HG02938 (cell line): ENCODE results near the gene SNX21.
"Not testable (repeated sequence)": the region's sequence is repeated elsewhere in the genome, so short reads cannot be mapped to it uniquely, and the experiment has no call there.

Source experiments
- ATAC-seq: cut with Tn5 transposase; IDR thresholded peaks from one replicate; pipeline ENCODE4 v1.9.1; 2021; ENCODE audit warnings: mild to moderate bottlenecking, moderate library complexity; ENCODE audit not compliant: unreplicated experiment

Gene SNX21, protein sequence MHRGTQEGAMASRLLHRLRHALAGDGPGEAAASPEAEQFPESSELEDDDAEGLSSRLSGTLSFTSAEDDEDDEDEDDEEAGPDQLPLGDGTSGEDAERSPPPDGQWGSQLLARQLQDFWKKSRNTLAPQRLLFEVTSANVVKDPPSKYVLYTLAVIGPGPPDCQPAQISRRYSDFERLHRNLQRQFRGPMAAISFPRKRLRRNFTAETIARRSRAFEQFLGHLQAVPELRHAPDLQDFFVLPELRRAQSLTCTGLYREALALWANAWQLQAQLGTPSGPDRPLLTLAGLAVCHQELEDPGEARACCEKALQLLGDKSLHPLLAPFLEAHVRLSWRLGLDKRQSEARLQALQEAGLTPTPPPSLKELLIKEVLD

DNA sequence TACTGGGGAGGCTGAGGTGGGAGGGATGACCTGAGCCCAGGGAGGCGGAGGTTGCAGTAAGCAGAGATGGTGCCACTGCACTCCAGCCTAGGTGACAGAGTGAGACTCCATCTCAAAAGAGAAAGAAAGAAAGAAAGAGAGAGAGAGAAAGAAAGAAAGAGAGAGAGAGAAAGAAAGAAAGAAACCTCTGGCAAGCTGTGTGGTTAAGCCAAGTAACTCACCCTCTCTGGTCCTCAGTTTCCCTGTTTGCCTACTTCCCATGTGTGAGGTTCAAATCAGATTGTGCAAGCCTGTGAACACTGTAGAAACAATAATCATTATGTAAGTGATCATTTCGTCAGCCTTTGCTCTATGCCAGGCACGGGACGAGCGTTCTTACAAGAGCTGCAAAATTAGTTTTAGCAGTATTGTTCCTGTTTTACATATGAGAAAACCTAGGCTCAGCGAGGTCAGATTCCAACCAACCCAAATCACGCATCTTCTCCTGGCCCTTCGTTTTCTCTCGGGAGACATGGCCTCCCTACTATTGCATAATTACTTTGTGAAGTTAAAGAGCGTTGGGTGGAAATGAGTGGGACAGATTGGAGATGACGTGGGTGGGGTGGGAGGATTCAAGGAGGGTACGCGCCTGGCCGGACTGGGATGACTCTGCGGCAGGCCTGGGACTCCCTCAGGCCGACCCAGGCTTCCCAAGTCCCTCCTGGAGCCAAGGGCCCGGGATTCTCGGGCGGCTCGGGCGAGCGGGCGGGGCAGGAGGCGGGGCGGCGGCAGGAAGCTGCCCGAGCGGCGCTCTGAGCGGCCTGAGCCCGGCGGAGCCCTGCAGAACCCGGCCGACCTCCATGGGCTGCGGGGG lies at the start of gene SNX21:
Gene SNX21 (plus strand): TSS at position 770 of the 853 bp plus-strand sequence. CDS start 121 bp downstream, outside the sequence.
- no peak for ATAC-seq

DNA sequence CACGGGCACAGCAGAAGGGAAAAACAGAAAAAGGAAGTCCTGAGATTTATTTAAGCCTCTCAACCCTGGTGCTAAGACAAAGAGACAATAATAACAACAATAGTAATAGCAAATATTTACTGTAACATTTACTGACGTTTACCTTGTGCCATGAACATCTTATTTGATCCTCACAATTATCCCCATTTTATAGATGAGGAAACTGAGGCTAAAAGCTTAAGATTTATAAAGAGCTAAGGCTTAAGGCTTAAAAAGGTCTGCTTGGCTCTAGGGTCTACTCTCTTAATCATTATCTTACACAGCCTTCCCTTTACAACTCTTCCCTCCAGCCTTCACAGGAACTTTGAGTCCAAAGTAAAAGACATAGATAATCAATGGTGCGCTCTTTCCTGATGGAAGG lies 45.2 kb upstream of the SNX21 start:
- no peak for ATAC-seq

DNA sequence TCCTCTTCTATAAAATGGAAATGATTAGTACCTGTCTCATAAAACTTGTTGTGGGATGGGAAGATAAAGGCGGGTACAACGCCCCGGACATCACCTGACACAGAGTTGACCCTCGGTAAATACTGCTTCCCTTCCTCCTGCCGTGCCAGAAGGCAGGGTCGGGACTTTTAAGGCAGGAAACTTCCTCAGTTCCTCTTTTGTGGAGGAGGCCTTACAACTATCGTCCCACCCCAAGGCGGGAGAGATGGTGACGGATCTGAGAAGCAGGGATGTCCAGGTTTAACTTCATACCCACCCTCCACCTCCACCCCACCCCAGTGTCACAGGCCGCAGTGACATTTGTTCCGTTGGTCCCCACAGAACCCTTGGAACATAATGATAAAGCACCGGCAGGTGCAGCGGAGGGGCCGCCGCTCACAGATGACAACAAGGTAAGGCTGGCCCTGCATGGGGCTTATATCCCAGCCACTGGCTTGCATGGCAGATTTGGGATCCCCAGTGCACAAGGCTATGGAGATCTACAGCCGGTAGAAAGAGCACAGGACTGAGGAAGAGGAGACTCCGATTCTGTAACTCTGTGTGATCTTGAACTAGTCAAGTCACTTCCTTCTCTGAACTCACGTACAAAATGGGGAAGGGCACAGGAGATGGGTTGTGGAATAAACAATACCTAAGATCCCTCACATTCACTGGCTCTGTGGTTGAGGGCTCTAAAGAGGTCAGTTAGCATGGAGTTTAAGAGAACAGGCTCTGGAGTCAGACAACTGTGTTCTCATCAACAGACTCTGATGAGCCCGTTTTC lies 41.1 kb upstream of the SNX21 start:
- ATAC-seq = no peak

DNA sequence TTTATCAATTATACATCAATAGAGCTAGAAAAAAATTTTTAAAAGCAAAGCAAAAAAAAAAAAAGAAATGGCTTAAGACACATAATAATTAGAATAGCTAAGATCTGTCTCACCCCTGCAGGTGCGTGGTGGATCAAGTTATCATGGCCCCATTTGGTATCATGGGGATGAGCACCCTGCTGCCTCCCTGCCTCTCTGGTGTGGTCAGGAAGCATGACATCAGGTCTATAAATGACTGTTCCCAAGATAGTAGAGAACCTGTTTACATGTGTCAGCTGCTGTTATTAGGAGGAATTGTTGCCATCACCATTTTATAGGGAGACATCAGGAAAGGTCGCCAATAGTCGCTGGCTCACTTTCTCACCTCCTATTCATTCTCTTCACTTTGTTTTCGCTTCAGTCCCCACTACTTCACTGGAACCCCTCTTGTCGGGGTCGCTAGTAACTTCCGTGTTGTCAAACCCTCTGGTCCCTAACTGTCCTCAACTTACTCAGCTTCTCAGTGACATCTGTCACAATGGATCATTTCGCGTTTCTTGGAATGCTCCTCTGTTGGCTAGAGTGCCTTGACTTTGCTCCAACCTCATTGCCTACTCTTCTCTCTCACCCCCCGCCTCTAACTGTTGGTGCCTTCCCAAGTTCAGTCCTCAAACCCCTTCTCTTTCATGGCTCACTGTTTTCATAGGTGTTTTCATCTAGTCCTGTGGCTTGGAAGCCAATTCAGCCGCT lies 37.1 kb upstream of the SNX21 start:
- no peak for ATAC-seq

DNA sequence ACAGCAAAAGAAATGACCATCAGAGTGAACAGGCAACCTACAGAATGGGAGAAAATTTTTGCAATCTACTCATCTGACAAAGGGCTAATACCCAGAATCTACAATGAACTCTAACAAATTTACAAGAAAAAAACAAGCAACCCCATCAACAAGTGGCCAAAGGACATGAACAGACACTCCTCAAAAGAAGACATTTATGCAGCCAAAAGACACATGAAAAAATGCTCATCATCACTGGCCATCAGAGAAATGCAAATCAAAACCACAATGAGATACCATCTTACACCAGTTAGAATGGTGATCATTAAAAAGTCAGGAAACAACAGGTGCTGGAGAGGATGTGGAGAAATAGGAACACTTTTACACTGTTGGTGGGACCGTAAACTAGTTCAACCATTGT lies 36.1 kb upstream of the SNX21 start:
- not testable (repeated sequence) for ATAC-seq

DNA sequence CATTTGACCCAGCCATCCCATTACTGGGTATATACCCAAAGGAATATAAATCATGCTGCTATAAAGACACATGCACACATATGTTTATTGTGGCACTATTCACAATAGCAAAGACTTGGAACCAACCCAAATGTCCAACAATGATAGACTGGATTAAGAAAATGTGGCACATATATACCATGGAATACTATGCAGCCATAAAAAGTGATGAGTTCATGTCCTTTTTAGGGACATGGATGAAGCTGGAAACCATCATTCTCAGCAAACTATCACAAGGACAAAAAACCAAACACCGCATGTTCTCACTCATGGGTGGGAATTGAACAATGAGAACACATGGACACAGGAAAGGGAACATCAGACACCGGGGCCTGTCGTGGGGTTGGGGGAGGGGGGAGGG lies 35.6 kb upstream of the SNX21 start:
- not testable (repeated sequence) for ATAC-seq

DNA sequence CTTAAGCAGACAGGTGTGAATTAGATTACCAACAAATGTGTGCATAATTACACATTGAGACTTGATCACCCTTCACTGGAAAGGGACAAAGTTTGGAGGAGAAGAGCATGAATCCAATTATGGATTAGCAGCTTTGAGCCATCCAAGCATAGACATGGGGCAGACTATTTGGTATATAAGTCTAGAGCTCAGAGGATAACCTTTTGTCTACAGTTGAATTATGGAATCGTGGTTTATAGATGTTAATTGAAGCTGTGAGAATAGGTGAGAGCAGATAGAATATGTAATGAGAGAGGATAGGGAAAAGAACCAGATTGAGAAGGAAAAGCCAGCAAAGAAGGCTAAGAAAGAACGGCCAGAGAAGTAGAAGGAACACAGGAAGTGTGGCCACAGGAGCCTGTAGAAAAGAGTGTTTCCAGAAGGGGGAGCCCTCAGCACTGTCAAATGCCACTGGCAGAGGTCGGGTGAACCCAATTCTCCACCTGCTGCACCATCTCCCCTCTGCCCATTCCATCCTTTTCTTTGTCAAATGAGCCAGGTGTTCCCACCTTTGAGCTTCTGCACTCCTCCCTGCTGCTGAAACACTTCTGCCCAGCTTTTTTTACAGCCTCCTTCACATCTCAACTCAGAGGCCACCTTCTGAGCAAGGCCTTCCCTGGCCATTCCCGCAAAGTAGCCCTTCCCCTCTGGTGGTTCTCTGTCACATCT lies 34.5 kb upstream of the SNX21 start:
- ATAC-seq = no peak

DNA sequence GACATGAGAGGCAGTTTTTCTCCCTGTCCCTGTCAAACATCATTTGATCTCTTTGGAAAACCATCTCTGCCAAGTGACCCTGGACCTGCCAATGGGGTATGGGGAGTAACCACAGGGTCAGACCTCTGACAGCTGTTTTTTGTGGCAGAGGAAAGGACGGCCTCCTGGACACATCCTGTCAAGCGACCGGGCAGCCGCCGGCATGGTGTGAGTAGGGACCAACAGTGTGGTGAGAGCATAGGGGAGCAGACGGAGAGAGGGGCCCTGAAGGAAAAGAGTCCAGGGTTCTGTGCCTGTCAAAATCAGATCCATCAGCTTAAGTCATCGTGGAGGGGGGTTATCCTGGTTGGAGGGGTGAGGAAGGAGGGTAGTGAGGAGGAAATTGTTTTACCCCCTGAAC lies 31.7 kb upstream of the SNX21 start:
- no peak for ATAC-seq

DNA sequence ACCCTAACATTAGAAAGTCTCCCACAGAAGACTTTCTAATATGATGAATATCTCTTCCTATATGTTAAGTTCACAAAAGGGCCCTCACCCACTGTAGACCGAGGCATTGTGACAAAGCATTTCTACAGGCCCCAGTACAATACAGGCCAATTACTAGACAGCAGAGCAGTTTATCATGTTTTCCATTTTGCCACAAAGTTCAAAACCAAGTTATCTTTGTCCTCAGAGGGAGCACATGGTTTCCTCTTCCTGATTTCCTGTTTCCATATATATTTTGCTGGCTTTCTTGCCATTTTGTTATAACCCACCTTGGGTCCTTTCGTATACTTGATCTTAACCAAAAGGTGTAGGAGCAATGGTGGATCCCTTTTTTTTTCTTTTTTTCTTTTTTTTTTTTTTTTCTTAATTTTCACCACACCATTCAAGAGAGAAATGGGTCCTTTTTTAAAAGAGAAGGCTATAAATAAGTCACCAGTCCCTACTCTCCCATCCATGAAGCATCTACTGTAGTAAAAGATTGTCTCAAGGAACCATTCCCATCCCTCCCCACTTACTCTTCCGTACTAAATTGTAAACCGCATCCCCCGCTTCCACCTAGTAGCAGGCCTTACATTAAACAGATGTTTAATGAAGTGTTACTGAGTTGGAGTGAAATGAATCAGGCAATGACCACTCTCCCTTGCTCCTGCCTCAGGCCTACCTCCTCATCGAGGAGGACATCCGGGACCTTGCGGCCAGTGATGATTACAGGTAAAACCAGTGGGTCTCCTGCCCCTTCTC lies 23.2 kb upstream of the SNX21 start:
- no peak for ATAC-seq

DNA sequence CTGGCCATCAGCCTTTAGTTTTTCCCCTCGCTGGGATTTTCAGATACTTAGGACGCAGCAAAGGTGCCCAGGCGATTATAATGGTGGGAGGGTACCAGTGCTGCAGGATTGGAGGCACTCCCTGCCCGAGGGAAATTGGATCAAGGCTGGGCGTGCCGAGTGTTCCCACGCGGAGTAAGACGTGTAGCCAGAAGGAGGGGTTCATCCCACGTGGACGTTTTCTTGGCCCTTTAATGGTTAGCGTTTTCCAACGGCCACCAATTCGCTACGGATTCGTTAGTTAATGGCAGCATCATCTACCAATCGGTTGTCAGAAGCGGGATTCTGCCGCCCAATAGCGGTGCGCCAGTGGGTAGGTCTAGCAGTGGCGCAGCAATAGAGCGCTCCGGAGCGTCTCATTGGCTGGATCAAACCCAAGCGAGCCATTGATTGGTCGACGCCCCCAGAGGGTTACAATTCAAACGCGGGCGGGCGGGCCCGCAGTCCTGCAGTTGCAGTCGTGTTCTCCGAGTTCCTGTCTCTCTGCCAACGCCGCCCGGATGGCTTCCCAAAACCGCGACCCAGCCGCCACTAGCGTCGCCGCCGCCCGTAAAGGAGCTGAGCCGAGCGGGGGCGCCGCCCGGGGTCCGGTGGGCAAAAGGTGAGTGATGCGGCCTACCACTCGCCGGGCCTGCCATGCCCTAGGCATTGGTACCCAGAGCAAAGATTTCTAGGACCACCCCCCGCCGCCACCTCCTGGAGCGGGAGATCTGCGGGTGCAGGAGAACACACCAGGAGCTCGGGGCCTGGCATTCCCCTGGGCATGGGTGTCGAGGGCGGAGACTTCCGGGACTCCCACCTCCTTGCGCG lies 21.2 kb upstream of the SNX21 start, which contains the start of gene UBE2C:
Gene UBE2C (plus strand): TSS at position 488 of the 849 bp plus-strand sequence. CDS start 52 bp downstream, at position 540.
- peak; percentile 97 for ATAC-seq

DNA sequence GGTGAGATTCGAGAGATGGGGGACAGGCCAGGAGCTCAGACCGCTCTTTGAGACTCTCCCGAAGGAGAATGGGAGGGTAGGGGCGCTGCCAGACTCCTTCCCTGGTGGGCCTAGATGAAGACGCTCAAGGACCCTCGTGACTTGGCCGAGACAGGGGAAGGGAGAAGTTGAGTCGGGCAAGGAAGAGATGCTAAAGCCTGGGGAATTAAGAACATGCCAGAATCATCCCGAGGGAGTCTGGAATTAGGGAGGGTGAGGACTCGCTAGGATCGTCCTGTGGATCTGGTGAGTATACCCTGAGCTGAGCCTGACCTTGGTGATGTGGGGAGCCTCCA lies 20.6 kb upstream of the SNX21 start:
- ATAC-seq = no peak

DNA sequence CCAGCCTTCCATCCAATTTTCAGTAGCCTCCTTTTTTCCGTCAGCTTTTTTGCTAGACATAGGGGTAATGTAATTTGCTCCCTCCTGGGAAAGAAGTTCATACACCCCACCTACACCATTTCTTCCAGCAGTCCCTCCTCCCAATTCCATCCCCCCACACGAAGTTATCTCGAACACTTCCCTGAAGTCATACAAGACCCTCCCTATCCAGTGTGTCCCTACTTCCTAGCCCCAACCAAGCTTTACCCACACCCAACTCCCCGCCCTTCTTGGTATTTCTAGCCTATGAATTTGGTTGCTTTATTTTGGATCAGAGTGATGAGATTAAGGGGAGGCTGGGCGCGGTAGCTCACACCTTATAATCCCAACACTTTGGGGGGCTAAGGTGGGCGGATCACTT lies 20.1 kb upstream of the SNX21 start:
- ATAC-seq = no peak

DNA sequence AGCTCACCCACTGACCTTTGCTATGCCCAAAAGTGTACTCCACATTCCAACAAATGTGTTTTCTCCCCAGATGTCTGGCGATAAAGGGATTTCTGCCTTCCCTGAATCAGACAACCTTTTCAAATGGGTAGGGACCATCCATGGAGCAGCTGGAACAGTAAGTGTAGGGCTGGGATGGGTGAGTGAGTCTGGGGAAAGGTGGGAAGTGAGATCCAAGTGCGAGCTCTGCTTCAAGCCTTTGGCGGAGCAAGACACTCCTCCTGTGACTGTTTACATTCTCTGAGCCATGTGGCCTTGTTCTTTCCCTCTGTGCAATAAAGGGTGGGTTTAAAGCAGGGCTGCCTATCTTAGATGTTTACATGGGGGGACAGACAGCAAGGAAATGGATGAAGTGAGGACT lies 19.3 kb upstream of the SNX21 start:
- ATAC-seq = no peak

DNA sequence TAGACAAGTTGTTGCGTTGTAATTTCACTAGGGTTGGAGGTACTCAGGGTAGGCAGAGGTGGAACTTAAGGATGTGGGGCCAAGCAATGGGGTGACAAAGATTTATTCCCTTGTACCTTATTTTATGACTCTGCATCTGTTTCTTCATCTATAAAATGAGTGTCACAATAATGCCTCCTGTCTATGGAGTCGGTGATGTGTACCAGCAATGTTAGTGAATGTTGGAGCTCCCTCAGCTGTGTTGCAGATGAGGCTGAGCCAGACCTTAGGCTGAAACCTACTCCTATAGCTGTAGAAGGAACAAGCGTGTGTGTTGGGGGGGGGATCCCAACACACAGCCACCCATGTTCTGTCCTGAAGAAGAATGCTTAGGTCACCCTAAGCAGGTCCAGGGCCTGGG lies 16.6 kb upstream of the SNX21 start:
- ATAC-seq = no peak

DNA sequence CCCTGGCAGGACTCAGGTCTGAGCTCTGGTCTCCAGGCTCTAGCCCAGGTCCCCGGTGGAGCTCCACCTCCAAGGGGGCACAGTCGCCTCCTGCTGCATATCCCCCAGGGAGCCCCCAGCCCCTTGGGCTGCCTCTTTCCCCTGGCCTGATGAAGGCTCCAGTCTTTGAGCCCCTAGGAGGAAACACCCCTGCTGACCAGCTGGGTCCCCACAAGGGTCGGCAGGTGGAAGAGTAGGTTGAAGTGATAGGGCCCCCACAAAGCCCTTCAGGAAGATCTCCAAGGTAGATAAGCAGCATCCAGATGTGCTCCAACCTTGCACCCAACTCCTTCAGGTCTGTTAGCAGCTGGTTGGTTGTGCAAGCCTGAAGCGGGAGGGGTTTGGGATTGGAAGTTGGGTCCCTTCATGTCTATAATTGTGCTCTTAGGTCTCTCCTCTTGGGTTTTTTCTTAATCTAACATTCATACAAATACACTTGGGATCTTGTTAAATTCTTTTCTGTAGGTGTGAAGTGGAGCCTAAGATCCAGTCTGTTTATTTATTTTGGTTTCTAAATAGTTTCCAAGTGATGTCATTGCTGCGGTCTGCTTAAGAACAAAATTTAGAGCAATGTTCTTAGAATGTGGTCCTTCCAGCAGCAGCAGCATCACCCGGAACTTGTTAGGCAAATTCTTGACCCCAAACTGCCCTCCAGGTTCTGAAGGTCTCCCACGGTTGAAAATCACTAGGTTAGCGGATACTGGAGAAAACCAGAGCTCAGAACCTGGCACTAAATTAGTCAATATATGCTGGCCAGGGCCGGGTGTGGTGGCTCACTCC lies 16.0 kb upstream of the SNX21 start:
- ATAC-seq = no peak

DNA sequence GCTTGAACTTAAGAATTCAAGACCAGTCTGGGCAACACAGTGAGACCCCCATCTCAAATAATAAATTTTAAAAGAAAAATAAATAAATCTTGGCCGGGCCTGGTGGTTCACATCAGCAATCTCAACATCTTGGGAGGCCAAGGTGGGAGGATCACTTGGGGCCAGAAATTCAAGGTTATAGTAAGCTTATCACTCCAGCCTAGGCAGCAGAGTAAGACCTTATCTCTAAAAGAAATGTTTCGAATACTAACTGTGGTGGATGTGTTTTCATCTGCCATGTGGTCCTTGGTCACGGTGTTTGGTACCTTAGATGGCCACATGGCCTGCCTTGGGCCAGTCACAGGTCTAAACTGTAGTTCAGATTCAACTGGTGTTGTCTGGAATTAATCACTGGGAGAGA lies 15.4 kb upstream of the SNX21 start:
- no peak for ATAC-seq

DNA sequence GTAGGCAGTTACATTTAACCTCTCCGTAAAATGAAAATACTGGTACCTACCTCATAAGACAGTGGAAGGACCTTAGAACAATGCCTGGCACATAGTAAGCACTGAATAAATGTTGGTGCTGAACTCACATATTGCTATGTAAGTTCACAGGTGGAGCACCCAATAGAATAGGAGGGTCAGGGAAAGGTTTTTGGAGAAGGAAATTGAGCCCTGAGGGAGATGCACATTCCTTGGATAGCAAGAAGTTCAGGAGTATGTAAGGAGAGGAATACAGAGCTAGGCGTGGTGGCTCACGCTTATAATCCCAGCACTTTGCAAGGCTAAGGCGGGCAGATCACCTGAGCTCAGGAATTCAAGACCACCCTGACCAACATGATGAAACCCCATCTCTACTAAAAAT lies 14.1 kb upstream of the SNX21 start:
- no peak for ATAC-seq

DNA sequence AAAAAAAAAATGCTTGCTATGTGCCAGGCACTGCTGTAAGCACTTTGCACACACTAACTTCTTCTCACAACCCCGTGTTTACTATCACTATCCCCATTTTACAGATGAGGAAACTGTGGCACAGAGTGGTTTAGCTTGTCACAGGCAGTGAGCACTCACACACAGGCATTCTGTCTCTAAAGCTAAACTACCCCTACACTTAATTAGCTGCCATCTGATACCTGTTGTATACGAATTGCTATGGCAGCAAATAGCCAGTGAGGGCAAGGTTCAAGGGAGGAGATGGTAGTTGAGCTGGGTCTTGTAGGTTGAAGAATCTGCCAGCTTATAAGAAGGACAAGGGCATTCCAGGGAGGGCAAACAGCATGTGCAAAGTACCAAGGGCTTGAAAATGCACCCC lies 11.7 kb upstream of the SNX21 start:
- no peak for ATAC-seq
